Neuron (in vitro differentiated cells): Measurements from ENCODE around the gene SRPK2.

ENCODE experiments used
- H2AFZ ChIP-seq: one replicate; pipeline ENCODE4 v1.6.1; 2013; ENCODE audit warnings: low read depth, mild to moderate bottlenecking, inconsistent platforms, low read length, moderate library complexity
- H3K27me3 ChIP-seq: one replicate; pipeline ENCODE4 v1.6.1; 2013; ENCODE audit warnings: low read length; ENCODE audit not compliant: insufficient read depth
- H3K36me3 ChIP-seq: one replicate; pipeline ENCODE4 v1.6.1; 2013; ENCODE audit warnings: low read length; ENCODE audit not compliant: insufficient read depth
- H3K4me1 ChIP-seq: one replicate; pipeline ENCODE4 v1.6.1; 2013; ENCODE audit warnings: low read length; ENCODE audit not compliant: insufficient read depth
- H3K4me3 ChIP-seq: 2 replicates; pipeline ENCODE4 v1.5.1; 2013; ENCODE audit warnings: mild to moderate bottlenecking, low read length, moderate library complexity
- H3K9me3 ChIP-seq: one replicate; pipeline ENCODE4 v1.6.1; 2013; ENCODE audit warnings: low read length

The SRPK2 gene

GRCh38 chr7:105101864-105102263 is 286.9 kb downstream of the SRPK2 start:
- no peak overlapping the region for H3K4me3 ChIP-seq
- H3K4me1 ChIP-seq, result no peaks in the 10 kb centered on the region
- no peaks in the 10 kb centered on the region for H3K9me3 ChIP-seq
- H3K36me3 ChIP-seq, result peaks cover 77% of the 10 kb centered on the region
- no peak overlapping the region for H2AFZ ChIP-seq
- H3K27me3 ChIP-seq, result no peaks in the 10 kb centered on the region

GRCh38 chr7:105098863-105099515 is 289.7 kb downstream of the SRPK2 start:
- no peak overlapping the region for H3K4me3 ChIP-seq
- no peaks in the 10 kb centered on the region for H3K4me1 ChIP-seq

GRCh38 chr7:105097619-105098018 is 291.1 kb downstream of the SRPK2 start:
- Histone ChIP-seq H3K4me1 (no peaks in the 10 kb centered on the region), H2AFZ (no peak overlapping the region), H3K9me3 (no peaks in the 10 kb centered on the region), H3K36me3 (peaks cover 78% of the 10 kb centered on the region), H3K27me3 (no peaks in the 10 kb centered on the region), H3K4me3 (no peak overlapping the region)

More at GRCh38 chr7:105098863-105099515, 289.7 kb downstream of the SRPK2 start:
- no peak overlapping the region for H2AFZ ChIP-seq
- H3K9me3 ChIP-seq, result no peaks in the 10 kb centered on the region
- H3K36me3 ChIP-seq, result peaks cover 76% of the 10 kb centered on the region
- H3K27me3 ChIP-seq, result no peaks in the 10 kb centered on the region

DNA sequence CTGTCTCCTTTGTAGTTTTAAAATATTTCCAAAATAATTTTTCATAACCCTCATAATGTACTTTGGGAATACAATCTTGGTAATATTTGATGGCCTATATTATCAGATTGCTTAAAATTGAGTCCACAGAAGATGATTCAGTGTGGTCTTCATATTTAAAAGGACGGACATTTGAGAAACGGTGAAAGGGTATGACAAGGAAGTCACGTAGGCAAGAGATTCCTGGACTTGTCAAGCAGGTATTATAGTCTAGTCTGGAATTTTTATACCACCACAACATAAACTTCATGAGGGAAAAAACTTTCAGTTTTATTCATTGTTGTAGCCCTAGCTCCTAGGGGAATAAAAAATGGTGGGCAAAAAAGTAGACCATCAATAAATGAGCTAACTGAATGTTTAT is 292.4 kb downstream of the SRPK2 start:
- H2AFZ ChIP-seq, result no peak overlapping the region
- no peaks in the 10 kb centered on the region for H3K4me1 ChIP-seq
- peaks cover 80% of the 10 kb centered on the region for H3K36me3 ChIP-seq
- no peaks in the 10 kb centered on the region for H3K9me3 ChIP-seq
- no peaks in the 10 kb centered on the region for H3K27me3 ChIP-seq
- H3K4me3 ChIP-seq, result no peak overlapping the region

DNA sequence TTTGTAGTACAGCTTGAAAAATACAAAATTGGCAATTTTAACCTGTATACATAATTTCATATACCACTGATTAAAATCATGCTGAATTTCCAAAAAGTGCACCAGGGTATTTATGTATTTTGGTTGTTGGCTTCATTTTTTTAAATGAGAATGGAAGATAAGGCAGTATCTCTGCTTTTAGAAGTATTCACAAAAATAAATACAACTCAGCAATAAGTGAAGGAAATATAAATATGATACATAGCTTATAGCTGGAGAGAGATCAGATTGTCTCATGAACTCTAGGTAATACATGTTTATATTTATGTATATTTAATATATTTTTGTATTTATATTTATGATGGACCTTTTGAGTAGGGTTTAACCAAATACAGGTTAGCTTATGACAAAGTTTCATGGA is 293.8 kb downstream of the SRPK2 start:
- Histone ChIP-seq H3K9me3 (no peaks in the 10 kb centered on the region), H2AFZ (no peak overlapping the region), H3K4me3 (no peak overlapping the region), H3K27me3 (no peaks in the 10 kb centered on the region), H3K4me1 (no peaks in the 10 kb centered on the region), H3K36me3 (peaks cover 80% of the 10 kb centered on the region)

DNA sequence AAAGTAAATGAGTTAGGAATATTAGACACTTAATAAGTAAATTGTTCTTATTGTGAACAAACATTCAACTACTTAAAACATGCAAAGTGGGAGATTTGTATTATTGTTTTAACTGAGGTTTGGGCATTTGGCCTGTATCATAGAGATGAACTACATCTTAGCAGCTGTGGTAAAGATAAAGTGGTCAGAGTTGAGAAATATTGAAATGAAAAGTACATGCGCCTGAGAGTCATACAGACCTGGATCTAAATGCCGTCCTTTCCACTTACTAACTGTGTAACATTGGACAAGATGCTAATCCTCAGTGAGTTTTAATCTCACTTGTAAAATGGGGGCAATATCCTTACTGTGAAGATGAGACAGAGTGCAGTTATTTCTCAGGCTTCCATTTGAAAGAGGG is 300.3 kb downstream of the SRPK2 start:
- Histone ChIP-seq H3K36me3 (peaks cover 75% of the 10 kb centered on the region), H3K27me3 (no peaks in the 10 kb centered on the region), H3K4me1 (no peaks in the 10 kb centered on the region), H2AFZ (no peak overlapping the region), H3K9me3 (no peaks in the 10 kb centered on the region), H3K4me3 (no peak overlapping the region)

DNA sequence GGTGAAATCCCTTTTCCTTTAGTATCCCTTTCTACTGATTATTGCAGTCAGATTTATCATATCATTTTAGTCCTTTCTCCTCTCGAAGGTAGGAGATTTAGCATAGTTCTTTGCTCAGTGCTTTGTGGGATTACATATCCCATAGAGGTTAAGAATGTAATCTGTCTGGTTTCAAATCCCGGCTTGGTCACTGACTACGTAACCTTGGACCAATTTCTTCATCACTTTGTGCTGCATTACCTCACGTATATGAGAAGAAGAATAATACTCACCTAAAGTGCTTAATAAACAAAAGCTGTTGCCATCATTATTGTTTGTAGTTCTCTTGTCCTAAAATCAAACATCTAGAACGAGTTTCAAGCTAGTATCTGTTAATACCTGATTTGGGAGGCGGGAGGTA is 300.7 kb downstream of the SRPK2 start:
- H3K9me3 ChIP-seq, result no peaks in the 10 kb centered on the region
- no peak overlapping the region for H3K4me3 ChIP-seq
- peaks cover 77% of the 10 kb centered on the region for H3K36me3 ChIP-seq
- H3K4me1 ChIP-seq, result no peaks in the 10 kb centered on the region
- no peaks in the 10 kb centered on the region for H3K27me3 ChIP-seq
- H2AFZ ChIP-seq, result no peak overlapping the region

GRCh38 chr7:105086850-105087249 is 301.9 kb downstream of the SRPK2 start:
- H3K9me3 ChIP-seq, result no peaks in the 10 kb centered on the region
- H3K4me1 ChIP-seq, result no peaks in the 10 kb centered on the region
- no peaks in the 10 kb centered on the region for H3K27me3 ChIP-seq
- no peak overlapping the region for H2AFZ ChIP-seq
- H3K4me3 ChIP-seq, result no peak overlapping the region
- H3K36me3 ChIP-seq, result peaks cover 78% of the 10 kb centered on the region

- Histone ChIP-seq H3K9me3 (no peaks in the 10 kb centered on the region), H3K4me3 (no peak overlapping the region), H2AFZ (no peak overlapping the region), H3K4me1 (no peaks in the 10 kb centered on the region), H3K27me3 (no peaks in the 10 kb centered on the region), H3K36me3 (peaks cover 74% of the 10 kb centered on the region)
These were observed 304.1 kb downstream of the SRPK2 start for GRCh38 chr7:105084581-105084980.

DNA sequence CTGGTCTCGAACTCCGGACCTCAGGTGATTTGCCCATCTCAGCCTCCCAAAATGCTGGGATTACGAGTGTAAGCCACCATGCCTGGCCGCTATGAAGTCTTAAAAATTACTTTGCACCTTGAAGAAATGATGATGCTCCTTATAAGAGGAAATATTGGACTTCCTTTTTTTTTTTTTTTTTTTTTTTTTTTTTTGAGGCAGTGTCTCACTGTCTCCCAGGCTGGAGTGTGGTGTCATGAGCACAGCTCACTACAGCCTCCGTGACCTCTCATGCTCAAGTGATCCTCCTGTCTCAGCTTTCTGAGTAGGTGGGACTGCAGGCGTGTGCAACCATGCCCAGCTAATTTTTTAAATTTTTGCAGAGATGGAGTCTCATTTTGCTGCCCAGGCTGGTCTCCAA is 309.4 kb downstream of the SRPK2 start:
- Histone ChIP-seq H2AFZ (no peak overlapping the region), H3K27me3 (no peaks in the 10 kb centered on the region), H3K4me1 (no peaks in the 10 kb centered on the region), H3K36me3 (peaks cover 92% of the 10 kb centered on the region), H3K9me3 (no peaks in the 10 kb centered on the region), H3K4me3 (no peak overlapping the region)

GRCh38 chr7:105073143-105073542 is 315.6 kb downstream of the SRPK2 start:
- Histone ChIP-seq H3K9me3 (no peaks in the 10 kb centered on the region), H3K27me3 (no peaks in the 10 kb centered on the region), H3K36me3 (peaks cover 90% of the 10 kb centered on the region), H3K4me1 (no peaks in the 10 kb centered on the region), H2AFZ (no peak overlapping the region), H3K4me3 (no peak overlapping the region)

GRCh38 chr7:105068886-105069285 is 319.8 kb downstream of the SRPK2 start:
- H3K36me3 ChIP-seq, result peaks cover 88% of the 10 kb centered on the region
- H3K27me3 ChIP-seq, result no peaks in the 10 kb centered on the region
- H3K4me1 ChIP-seq, result no peaks in the 10 kb centered on the region
- no peaks in the 10 kb centered on the region for H3K9me3 ChIP-seq
- no peak overlapping the region for H2AFZ ChIP-seq
- H3K4me3 ChIP-seq, result no peak overlapping the region

DNA sequence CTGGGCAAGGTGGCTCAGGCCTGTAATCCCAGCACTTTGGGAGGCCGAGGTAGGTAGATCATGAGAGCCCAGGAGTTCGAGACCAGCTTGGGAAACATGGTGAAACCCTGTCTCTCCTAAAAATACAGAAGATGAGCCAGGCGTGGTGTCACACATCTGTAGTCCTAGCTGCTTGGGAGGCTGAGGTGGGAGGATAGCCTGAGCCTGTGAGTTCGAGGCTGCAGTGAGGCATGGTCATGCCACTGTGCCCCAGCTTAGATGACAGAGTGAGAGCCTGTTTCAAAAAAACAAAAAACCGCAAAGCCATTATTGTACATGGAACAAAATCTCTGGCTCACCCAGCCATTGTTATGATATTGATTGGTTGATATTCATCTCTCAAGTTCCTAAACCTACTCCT is 321.0 kb downstream of the SRPK2 start:
- no peak overlapping the region for H2AFZ ChIP-seq
- H3K4me3 ChIP-seq, result no peak overlapping the region
- no peaks in the 10 kb centered on the region for H3K4me1 ChIP-seq
- no peaks in the 10 kb centered on the region for H3K27me3 ChIP-seq
- H3K36me3 ChIP-seq, result peaks cover 85% of the 10 kb centered on the region
- H3K9me3 ChIP-seq, result no peaks in the 10 kb centered on the region
